Spinal cord (tissue), 10 donors: ENCODE results near the gene PRKN. TPM values are rescaled to one million over a fixed set of nuclear protein-coding genes. Genes with fewer than 3 reads are reported as not detected.

Experiments
- DNase-seq, 6 donors: peaks; one replicate each; pipeline versions ENCODE4 v3.0.0 to v3.0.0-alpha.2; 2013 to 2015; ENCODE audit warnings: low spot score in 6 of 6, low read depth in 4 of 6
- H3K27ac ChIP-seq: one replicate; pipeline ENCODE4 v1.5.1; 2013; ENCODE audit warnings: low read depth, low read length, control low read depth
- H3K27me3 ChIP-seq: one replicate; pipeline ENCODE4 v1.6.1; 2013; ENCODE audit warnings: low read length; ENCODE audit not compliant: control insufficient read depth, insufficient read depth
- H3K36me3 ChIP-seq: one replicate; pipeline ENCODE4 v1.6.1; 2013; ENCODE audit warnings: low read length; ENCODE audit not compliant: control insufficient read depth, insufficient read depth
- H3K4me1 ChIP-seq: one replicate; pipeline ENCODE4 v1.6.1; 2013; ENCODE audit warnings: low read length; ENCODE audit not compliant: control insufficient read depth, insufficient read depth
- H3K4me3 ChIP-seq: one replicate; pipeline ENCODE4 v1.5.1; 2013; ENCODE audit warnings: low read depth, low read length, control low read depth
- H3K9me3 ChIP-seq: one replicate; pipeline ENCODE4 v1.6.1; 2013; ENCODE audit warnings: low read length; ENCODE audit not compliant: control insufficient read depth, insufficient read depth
- WGBS: methylation state at CpG from one replicate; pipeline ENCODE4 v1.1.5; 2013; ENCODE audit warnings: missing lambda C conversion rate; ENCODE audit not compliant: insufficient coverage; 5-methylcytosine and 5-hydroxymethylcytosine counted together
- polyA plus RNA-seq, 2 donors: library from polyadenylated mRNA; unstranded; fragments of 120-200 nt; gene quantifications; one replicate each; pipeline ENCODE4 v1.2.1, GENCODE V29; 2013; ENCODE audit not compliant: insufficient read length in 2 of 2
- total RNA-seq, 2 donors: library from RNA; depleted of rRNA in 1 of 2; stranded (reverse); fragments of 120-200 nt in 1 of 2; fragments of >200 nt in 1 of 2; gene quantifications; one replicate each; pipeline versions ENCODE4 v1.2.3 to v1.2.4, GENCODE V29; 2013 to 2014
- donor health status: healthy.

PRKN gene
- total and polyA plus RNA-seq, 4 donors = 7.4 to 9.5 (median 8.4) TPM

DNA sequence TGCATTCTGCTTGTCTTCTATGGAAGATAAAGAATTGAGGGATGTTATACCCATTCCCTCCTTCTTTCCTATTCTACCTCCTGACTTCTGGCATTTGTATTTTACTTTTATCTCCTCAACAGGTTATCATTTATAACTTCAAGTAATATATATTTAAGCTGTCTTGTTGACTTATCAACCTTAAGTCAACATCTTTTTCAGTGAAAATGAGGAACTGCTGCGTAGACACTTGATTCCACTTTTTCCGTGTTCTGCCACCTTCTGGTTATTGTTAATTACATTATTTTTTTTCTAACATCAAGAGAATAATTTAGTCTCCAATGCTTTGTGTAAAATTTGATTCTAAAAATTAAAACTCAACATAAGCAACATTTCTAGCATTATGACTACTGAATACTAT lies 107.5 kb downstream of the PRKN start:
- no CpG with 5 or more reads among the region's 2 CpGs for WGBS
- Histone ChIP-seq H3K27ac (no peak overlapping the region), H3K9me3 (no peaks in the 10 kb centered on the region), H3K27me3 (no peaks in the 10 kb centered on the region), H3K4me1 (no peaks in the 10 kb centered on the region), H3K36me3 (no peaks in the 10 kb centered on the region), H3K4me3 (no peak overlapping the region)
- no peak for DNase-seq

- Histone ChIP-seq H3K4me3 (no peak overlapping the region), H3K36me3 (no peaks in the 10 kb centered on the region), H3K27me3 (no peaks in the 10 kb centered on the region), H3K4me1 (no peaks in the 10 kb centered on the region), H3K27ac (no peak overlapping the region), H3K9me3 (no peaks in the 10 kb centered on the region)
- WGBS = 90% methylated on average over 2 of the region's 6 CpGs
- peak in 1 of 6 donors; percentile 37 for DNase-seq
These were observed 109.0 kb downstream of the PRKN start for GRCh38 chr6:162618448-162619002.

- no peaks in the 10 kb centered on the region for H3K27me3 ChIP-seq
- DNase-seq = peak in 1 of 6 donors; percentile 73
- H3K4me1 ChIP-seq = no peaks in the 10 kb centered on the region
- H3K9me3 ChIP-seq = no peaks in the 10 kb centered on the region
- H3K27ac ChIP-seq = no peak overlapping the region
- H3K4me3 ChIP-seq = no peak overlapping the region
- no CpG with 5 or more reads among the region's 2 CpGs for WGBS
- no peaks in the 10 kb centered on the region for H3K36me3 ChIP-seq
These were observed 112.4 kb downstream of the PRKN start for GRCh38 chr6:162615016-162615705.

DNA sequence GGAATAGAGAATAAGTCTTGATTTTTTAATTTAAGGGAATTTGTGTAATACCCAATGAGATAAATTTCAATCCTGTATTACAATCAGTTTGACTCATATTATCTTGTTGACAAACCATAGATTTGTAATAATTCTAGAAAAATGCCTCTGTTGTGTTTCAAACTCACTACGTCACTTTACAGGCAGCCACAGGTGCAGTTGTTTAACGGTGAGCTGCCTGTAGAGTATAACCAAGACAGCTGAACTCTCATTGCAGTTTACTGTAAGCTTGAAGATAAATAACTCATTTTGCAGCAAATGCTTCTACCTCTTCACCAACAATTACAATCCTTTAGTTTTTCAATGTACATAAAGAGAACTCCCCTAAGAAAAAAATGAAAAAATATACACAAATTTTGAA lies 114.3 kb downstream of the PRKN start:
- WGBS = no CpG with 5 or more reads among the region's 2 CpGs
- no peaks in the 10 kb centered on the region for H3K4me1 ChIP-seq
- no peaks in the 10 kb centered on the region for H3K9me3 ChIP-seq
- H3K36me3 ChIP-seq = no peaks in the 10 kb centered on the region
- no peaks in the 10 kb centered on the region for H3K27me3 ChIP-seq
- no peak overlapping the region for H3K27ac ChIP-seq
- no peak overlapping the region for H3K4me3 ChIP-seq
- DNase-seq = no peak

DNA sequence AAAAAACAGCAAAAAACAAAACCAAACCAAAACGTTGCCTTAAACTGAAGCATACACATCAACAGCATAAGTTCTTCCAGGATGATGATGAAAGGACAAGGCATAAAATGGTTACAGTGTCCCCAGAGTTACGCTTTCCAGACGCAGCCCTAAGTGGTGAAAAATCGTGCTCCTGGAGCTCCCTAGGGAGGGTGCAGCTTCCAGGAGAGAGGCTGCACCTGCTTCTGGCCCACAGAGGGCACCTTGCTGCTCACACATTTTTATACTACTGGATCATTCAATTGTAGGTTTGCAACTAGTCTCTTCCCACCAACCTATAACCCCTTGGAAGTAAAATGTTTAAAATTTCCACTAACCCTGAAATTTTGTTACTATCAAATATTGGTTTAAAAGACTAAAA lies 115.0 kb downstream of the PRKN start:
- H3K27me3 ChIP-seq = no peaks in the 10 kb centered on the region
- no peaks in the 10 kb centered on the region for H3K4me1 ChIP-seq
- 92% methylated on average over 2 of the region's 4 CpGs for WGBS
- no peaks in the 10 kb centered on the region for H3K36me3 ChIP-seq
- no peak for DNase-seq
- H3K4me3 ChIP-seq = no peak overlapping the region
- no peak overlapping the region for H3K27ac ChIP-seq
- H3K9me3 ChIP-seq = no peaks in the 10 kb centered on the region

DNA sequence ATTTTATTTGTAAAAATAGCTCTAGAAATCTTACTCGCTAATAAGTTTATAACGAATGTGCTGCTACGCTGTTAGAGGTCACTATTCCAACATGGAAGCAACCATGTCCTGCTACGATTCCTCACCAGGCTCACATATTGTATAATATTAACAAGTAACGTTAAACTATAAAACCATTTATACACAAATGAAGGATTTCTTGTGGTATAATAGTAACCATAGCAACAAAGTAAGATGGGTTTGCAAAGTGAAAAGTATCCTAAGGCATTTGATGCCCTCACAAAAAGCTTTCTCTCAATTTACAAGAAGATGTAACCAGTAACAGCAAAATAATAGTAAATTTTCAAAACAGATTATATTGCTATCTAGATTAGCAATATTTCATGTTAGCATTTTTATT lies 117.2 kb downstream of the PRKN start:
- peak in 1 of 6 donors; percentile 26 for DNase-seq
- Histone ChIP-seq H3K9me3 (no peaks in the 10 kb centered on the region), H3K4me3 (no peak overlapping the region), H3K27ac (no peak overlapping the region), H3K27me3 (no peaks in the 10 kb centered on the region), H3K4me1 (no peaks in the 10 kb centered on the region), H3K36me3 (no peaks in the 10 kb centered on the region)
- WGBS = no CpG with 5 or more reads among the region's 5 CpGs

GRCh38 chr6:162605881-162606280 lies 121.7 kb downstream of the PRKN start:
- no peak overlapping the region for H3K4me3 ChIP-seq
- H3K9me3 ChIP-seq = no peaks in the 10 kb centered on the region
- H3K27ac ChIP-seq = no peak overlapping the region
- H3K4me1 ChIP-seq = no peaks in the 10 kb centered on the region
- no peaks in the 10 kb centered on the region for H3K36me3 ChIP-seq
- no peaks in the 10 kb centered on the region for H3K27me3 ChIP-seq
- DNase-seq = no peak
- WGBS = no CpG with 5 or more reads among the region's 1 CpG

DNA sequence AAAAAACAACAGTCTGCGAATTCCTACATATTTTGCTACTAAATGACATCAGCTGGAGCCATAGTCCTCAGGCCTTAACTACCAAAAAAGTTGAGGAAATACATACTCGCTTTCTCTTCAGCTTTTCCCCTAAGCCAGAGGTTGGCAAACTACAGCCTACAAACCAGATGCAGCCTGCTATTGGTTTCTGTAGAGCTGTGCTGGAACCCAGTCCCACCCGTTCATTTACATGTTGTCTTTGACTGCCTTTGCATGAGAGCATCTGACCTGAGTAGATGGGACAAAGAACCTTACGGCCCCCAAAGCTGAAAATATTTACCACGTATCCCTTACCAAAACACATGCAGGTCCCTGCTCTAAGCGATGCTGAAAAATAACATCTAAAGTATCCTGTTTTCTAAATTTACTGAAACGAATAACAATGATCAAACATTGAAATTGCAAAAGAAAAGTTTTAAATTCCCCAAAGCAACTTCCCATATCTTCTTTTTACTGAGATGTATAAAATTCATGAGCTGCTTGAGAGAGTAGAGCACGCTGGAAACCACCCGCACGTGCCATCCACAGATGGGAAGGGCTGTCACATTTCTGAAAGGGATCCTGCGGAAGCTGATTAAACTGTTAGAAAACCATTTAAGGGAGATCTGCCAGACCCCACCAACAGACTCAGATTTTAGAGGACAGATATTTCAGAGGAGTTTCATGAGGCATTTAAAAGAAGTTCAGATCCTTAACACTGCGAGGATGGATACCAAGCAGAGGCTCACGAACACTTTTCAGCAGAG lies 124.1 kb downstream of the PRKN start:
- Histone ChIP-seq H3K9me3 (no peaks in the 10 kb centered on the region), H3K27ac (no peak overlapping the region), H3K4me1 (no peaks in the 10 kb centered on the region), H3K4me3 (no peak overlapping the region), H3K27me3 (no peaks in the 10 kb centered on the region), H3K36me3 (no peaks in the 10 kb centered on the region)
- 86% methylated on average over 6 of the region's 13 CpGs for WGBS
- DNase-seq = peak in 1 of 6 donors; percentile 68

DNA sequence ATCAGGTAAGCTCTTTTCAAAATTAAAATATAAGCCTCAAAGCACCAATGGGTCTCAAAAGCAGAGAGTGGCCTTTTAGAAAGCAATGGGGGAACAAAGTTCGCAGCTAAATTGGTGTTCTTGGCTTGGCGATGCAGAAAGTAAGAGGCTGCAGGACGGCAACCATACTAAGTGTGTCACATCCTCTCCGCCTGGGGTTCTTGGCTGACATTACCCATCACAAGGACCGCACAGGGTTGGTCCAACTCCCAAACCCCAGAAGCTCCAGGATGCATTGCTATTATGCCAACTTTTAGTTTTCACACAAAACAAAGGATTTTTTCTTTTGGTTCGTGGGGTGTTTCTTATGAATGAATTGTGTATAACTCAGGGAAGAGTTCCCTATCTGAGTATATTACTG lies 124.8 kb downstream of the PRKN start:
- 81% methylated on average over 5 of the region's 6 CpGs for WGBS
- DNase-seq = peak in 1 of 6 donors; percentile 30
- H3K4me1 ChIP-seq = no peaks in the 10 kb centered on the region
- H3K36me3 ChIP-seq = no peaks in the 10 kb centered on the region
- no peak overlapping the region for H3K27ac ChIP-seq
- no peaks in the 10 kb centered on the region for H3K27me3 ChIP-seq
- H3K9me3 ChIP-seq = no peaks in the 10 kb centered on the region
- no peak overlapping the region for H3K4me3 ChIP-seq
